Globus pallidus (tissue), 1 donor: Measurements from ENCODE around the gene HLA-F.

ENCODE experiments used
- DNase-seq: peaks from one replicate; pipeline ENCODE4 v3.0.0-alpha.2; 2015; ENCODE audit warnings: low spot score

Gene HLA-F

DNA sequence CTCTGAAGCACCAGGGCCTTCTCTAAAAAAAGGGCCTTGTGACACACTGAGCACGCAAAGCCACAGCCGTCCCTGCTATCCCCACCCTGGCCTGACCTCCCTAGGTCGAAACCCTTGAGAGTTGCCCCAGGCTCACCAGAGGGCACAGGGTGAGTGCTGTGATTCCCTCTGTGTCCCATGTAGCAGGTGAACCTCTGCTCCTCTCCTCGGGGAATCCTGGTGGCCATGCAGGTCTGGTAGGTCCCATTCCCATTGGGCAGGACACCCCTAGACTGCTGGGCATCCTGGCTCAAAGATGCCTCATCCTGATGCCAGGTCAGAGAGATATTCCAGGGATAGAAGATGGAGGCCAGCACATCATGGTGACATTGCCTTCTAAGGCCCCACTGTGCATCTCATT is 20.9 kb downstream of the HLA-F start:
- DNase-seq, result no peak

DNA sequence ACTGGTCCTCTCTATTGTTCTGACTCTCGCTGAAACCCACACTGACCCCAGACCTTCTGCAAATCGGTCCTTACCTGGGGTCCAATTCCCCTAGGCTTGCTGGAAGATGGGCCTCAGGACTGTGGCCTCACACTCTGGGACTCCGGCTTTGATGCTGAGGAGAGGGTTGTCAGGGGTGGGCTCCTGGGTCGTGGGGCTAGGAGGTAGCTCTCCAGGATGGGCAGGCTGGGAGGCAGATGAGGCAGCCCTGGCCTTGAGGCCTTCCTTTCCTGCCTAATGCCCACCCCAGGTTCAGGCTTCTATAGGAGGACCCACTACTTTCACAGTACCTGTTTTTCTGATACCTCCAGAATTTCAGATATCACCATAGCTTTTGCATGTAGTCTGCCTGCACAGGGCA is 21.4 kb downstream of the HLA-F start:
- DNase-seq, result no peak

DNA sequence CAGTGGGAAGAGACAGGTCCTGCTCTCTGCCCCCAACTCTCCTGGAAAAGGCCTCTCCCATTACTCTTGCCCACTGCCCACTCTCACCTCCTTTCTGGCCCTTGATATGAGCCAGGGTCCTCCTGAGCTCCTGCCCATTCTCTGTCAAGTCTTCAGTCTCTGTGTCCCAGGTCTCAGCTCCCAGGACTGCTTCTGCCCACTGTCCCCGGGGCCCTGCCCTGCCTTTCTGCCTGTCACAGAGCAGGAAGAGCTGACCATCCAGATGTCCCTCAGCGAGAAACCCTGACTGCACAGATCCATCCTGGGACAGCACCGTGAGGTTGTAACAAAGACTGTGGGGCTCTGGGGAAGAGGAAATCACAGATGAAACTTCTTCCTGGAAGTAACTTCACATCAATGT is 22.2 kb downstream of the HLA-F start:
- no peak for DNase-seq

DNA sequence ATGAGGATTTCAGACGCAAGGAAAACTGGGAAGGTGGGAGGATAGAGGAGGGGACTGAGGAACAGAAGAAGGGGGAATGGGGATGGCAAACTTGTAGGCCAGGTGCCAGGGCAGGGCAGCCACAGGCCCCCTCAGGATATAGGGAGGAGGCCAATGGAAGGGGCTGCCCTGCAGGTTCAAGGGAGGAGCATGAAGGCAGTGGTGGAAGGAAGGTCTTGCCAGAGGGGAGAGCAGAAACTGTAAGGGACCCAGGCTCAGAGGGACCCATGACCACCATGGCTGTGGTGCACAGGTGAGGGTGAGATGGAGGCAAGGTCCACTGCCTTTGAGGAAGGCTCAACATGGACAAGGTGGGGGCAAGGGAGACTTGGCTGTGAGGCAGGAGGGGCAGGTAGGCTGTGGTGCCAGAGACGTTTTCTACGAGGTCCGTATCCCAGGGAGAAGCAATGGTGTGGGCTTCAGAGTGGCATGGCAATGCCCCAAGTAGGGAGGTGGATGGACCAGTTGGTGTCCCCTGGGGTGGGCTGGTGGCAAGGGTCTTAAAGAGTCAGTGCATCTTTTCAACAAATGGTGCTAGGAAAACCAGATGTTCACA is 22.7 kb downstream of the HLA-F start:
- no peak for DNase-seq

GRCh38 chr6:29746846-29747687 is 23.8 kb downstream of the HLA-F start:
- no peak for DNase-seq

DNA sequence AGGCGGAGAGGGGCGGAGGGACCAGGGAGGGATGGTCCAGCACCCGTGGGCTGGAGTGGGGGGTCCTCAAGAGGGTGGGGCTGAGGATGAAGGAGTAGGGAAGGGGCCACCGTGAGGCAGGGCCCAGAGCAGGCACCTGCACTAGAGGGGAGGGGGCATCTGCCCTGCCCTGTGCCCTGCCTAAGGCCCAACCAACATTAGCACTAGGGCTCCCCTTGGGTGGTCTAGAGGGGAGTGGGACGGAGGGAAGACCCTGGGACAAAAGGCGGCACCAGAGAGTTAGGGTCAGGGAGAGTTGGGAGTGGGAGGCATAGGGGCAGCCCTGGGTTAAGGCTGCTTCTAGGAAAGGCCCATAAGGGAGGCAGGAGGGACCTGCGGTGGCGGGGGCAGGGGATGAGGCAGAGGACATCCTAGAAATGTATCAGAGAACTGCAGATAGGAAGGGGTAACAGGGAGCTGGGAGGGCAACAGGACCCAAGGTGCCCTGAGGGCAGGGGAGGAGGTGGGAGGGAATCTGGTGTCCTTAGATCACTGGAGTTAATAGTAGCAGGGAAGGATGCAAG is 24.5 kb downstream of the HLA-F start:
- DNase-seq, result no peak

DNA sequence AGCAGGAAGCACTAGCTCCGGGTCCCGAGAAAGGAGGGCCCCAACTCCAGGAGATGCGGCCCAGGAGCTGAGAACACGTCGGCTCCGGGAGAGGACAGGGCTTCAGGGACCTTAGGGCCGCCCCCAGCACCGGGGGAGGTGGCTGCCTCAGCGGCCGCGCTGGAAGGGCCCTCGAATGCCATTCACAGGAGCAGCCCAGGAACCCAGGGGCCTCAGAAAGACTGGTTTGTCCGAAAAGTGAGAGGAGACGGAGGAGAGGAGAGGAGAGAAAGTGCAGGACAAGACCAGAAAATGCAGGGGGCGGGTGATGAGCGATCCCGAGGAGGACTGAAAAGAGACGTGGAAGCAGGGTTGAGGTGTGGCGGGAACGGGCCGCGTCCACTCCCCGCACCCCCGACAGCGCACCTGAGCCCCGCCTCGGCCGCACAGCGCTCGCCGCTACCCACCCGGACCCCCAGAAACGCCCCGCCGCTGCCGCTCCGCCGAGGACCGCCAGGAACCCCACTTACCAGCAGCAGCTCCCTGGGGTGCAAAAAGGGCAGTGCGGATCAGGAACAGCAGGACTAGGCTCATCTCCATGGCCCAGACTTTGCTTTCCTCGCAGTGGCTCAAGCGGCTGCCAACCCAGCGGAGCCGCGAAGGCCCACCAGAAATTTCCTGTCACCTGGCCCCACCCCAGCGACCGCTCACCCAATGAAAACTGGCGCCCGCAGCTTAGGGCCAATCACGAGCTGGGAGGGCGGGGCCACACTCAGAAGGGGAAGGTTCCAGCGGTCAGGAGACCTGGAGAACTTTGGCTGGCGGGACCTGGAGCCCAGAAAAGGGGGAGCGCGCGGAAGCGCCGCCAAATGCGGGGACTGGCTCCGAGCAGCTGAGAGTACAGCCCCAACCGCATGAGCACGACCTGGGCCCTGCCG is 25.4 kb downstream of the HLA-F start:
- DNase-seq, result peak; percentile 84

GRCh38 chr6:29749308-29749662 is 26.1 kb downstream of the HLA-F start:
- DNase-seq, result no peak

DNA sequence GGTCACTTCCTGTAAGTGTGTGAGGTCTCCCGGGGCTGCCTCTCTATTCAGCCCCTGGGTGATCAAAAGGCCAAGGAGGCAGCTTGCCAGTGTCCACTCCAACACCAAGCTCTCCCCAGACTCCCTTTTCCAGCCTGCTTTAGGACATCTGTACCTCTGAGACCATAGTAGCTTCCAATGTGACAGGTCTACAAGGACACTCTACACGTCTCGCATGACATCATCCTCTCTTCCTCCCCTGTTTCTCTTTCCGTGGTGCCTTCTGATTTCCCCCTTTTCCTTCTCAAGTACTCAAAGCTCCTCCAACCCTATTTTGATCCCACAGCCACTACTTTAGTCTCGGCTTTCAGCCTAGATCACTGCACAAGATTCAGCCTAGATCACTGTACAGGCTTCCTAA is 26.4 kb downstream of the HLA-F start:
- no peak for DNase-seq

GRCh38 chr6:29750709-29751108 is 27.5 kb downstream of the HLA-F start:
- DNase-seq, result no peak

GRCh38 chr6:29751480-29751879 is 28.2 kb downstream of the HLA-F start:
- no peak for DNase-seq

- peak; percentile 69 for DNase-seq
These were observed 29.4 kb downstream of the HLA-F start for GRCh38 chr6:29752451-29753308.

DNA sequence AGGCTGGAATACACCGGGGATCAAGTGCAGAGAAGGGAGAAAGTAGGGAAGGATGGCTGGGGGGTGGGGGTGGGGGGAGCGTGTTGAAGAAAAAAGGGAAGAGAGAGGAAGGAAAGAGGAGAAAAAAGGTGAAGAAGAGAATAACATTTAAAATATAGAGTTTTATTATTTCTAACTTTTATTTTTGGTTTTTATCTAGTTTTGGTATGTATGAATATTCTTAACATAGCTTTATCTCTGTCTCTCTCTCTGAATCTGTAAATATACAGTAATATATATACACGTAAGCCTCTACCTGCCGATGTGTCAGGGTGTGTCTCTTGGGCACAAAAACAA is 30.0 kb downstream of the HLA-F start:
- DNase-seq, result no peak

DNA sequence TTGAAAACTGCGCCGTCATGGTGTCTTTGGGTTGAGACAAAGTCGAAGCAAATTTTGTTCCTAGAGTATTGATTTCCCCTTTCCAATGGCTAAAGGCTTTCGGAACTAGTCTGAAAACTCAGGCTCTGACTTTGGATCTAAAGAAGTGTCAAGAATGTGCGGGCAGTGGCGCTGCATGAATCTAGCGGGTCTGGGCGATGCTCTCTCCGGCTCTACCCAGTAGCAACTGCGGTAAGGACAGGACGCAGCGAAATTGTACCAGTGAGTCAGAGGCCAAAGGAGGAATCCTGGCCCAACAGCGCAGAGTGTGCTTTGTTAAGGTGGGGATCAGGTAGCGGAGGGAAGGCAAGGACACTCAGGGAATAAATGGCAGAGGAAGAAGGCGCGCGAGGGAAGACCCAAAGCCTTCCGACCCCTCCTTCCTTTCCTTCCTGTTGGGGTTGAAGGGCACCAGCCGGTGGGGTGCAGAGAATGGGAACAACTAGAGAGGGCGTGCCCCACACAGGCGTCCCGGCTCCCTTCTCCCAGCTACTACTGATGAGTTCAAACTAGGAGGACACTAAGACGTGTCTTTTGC is 32.1 kb downstream of the HLA-F start:
- no peak for DNase-seq

- no peak for DNase-seq
These were observed 34.0 kb downstream of the HLA-F start for GRCh38 chr6:29757282-29757681.

DNA sequence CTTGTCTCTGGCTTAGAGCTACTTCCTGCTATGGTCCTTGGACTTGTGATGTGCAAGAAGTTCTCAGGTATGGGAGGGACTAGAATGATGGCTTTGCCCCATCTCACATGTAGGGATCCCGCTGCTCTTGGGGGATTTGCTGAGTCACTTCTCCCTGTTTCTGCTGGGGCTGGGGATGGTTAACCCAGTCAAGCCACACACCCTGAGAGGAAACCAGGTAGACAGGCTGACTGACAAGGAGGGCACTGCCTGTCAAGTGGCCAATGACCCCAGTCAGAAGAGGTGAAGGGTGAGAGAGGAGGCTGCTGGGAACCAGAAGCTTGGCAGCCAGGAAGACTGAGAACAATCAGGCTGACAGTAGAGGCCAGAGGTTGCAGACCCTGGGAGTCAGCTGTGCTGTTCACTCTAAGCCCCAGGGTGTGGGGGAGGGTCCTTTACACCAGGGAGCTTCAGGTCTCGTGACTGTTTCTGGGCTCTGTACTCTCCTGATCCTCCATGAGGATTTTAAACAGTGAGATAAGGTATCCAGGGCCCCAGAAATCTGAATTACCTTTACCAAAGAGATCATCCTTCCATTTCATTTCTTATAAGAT is 34.6 kb downstream of the HLA-F start:
- no peak for DNase-seq

GRCh38 chr6:29758761-29759160 is 35.5 kb downstream of the HLA-F start:
- no peak for DNase-seq

DNA sequence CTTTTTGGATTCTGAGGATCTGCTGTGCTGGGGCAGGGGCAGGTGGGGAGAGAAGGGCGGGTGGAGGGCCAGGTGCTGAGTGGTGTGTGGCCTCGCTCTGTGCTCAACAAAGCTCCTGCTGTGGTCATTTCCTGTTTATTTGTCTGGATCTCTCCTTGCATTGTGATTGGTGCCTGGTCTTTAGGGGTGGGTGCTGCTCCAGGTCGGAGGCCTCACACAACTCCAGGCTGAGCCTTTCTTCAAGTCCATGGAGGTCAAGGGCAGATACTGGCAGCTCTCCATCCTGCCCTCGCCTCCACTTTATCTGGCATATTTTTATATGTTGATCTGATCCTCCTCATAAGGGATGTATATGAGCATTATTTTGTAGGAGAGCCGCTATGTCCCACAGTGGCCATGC is 36.2 kb downstream of the HLA-F start:
- no peak for DNase-seq

DNA sequence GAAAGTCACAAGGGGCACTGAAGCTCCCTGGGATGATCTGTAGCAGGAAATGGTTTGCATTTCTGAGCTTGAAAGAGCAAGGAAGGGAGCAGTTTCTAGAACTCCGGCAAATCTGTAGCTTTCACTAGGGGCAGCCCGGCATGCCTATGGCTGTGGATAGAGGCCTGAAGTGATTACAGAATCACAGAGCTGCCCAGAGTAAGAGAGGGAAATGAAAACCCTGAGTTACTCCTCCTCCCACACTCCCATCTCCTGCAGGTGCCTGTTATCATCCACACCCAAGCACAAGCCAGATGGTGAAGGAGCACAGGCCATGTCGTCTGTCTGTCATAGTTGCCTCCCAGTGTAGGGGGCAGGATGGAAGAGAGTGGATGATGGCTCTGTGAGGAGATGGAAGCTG is 37.1 kb downstream of the HLA-F start:
- no peak for DNase-seq

- no peak for DNase-seq
These were observed 38.8 kb downstream of the HLA-F start for GRCh38 chr6:29762051-29762450.

DNA sequence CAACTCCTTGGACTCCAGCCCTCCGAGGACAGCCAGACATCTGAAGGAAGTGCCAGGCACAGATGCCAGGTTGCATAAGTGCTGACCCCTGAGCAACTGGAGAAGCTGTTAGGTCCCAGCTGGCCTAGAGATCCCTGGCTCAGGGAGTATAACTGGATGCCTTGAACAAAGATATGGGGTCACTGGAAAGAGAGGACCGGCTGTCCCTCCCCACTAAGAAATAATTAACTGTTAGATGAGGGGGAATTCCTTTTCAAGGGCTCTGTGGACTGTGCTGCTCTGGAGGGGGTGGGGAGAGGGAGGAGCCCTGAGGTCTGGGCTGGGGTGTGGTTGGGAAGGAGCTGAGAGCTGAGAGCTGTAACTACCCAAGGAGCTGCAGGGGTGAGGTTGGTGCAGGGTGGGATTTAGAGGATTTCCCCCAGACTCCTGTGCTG is 39.6 kb downstream of the HLA-F start:
- no peak for DNase-seq
